Hypothalamus (tissue), 51 donors: Measurements from ENCODE around the gene APMAP.

Experiments
- DNase-seq, 51 donors: peaks; one replicate each; lab custom pipeline; 2025; lab: John Stamatoyannopoulos, UW

APMAP gene

DNA sequence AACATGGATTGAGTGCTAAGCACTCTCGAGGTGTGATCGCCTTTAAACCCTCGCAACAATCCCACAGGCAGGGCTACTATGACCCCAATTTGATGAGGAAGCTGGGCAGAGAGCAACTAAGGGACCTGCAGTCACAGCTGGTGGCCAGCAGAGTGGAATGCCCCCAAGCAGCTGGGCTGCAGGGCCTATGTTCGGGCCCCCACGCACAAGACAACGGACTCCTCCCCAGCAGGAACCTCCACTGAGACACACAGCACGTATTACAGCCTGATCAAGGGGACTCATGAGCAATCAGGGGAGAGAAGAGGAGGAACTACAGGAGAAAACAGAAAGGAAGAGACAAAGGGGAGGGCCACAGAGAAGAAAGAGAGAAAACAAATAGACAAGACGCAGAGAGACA is 21.8 kb downstream of the APMAP start:
- DNase-seq = no peak

DNA sequence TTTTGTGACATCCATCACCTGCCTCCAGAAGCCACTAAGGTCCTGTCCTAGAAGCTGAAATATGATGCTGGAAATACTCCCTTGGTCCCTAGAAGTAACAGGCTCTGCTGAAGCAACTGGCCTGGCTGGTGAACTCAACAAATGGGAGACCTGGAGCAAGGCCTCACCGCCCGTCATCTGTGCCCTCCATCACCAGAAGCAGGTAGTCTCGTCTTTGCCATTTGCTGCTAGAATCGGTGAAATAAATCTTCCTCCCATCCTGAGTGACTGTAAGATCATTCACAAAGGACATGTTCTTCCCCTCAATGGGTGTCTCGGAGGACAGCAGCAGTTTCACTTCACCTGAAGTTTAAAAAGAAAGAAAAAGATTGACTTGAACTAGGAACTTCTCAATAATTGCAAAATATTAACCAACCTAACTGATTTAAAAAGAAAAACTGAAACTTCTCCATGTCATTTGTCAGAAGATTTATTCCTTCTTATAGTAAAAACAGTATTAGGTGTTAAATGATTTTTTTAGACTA is 22.5 kb downstream of the APMAP start:
- DNase-seq = no peak

DNA sequence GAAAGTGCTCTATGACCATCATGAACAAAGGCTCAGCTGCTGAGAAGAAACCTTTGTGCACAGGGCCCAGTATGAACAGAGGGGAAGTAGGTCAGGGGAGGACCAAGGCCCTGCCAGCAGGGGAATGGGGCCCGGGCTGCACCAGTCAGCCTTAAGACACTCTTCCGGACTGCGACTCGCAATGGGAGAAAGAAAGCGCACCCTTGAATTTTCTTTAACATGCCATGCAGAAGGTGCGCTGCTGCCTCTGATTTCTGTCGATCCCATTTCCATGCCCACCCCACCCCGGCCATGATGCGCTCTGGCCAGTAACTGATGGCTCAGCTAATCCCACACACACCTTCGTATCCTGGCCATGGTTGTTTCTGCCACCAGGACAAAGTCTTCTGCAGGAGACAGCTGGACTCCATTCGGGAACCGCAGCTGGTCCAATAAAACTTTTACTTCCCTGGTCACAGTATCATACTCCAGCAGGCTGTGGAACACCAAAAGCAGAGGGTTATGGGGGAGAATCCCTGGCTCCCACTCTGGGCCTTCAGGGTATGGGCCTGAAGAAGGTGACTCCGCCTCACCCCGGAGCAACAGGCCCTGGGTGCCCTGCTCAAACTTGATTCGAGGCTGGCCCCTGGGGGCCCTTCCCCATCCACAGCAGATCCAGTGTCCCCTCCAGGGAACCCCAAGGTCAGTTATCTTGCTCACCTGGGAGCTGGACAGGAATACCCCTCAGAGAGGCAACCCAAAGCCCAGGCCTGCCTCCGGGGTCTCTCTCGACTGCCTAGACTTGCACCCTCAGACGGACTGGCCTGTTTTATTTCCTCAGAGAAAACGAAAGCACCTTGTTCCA is 23.1 kb downstream of the APMAP start:
- DNase-seq = no peak

DNA sequence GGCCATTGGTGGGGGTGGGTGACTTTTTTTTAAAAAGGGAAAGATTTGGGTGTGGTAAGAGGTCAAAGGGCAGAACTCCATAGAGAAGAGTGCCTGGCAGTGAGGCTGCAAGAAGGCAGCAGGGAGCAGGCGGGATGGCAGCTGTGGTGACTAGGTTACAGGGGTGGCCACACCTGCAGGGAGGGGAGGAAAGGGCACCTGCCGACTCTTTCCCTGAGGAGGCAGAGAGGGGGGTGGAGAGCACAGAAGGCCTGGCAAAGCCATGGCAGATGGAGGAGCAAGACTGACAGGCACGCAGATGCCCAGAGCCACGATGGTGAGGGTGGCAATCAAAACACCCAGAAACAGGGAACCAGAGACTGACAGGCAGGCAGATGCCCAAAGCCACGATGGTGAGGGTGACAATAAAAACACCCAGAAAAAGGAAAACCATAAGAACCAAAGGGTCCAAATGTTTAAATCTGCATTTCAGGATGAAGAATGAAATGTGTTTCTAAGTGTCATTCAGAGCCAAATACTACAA is 24.2 kb downstream of the APMAP start:
- DNase-seq = no peak

DNA sequence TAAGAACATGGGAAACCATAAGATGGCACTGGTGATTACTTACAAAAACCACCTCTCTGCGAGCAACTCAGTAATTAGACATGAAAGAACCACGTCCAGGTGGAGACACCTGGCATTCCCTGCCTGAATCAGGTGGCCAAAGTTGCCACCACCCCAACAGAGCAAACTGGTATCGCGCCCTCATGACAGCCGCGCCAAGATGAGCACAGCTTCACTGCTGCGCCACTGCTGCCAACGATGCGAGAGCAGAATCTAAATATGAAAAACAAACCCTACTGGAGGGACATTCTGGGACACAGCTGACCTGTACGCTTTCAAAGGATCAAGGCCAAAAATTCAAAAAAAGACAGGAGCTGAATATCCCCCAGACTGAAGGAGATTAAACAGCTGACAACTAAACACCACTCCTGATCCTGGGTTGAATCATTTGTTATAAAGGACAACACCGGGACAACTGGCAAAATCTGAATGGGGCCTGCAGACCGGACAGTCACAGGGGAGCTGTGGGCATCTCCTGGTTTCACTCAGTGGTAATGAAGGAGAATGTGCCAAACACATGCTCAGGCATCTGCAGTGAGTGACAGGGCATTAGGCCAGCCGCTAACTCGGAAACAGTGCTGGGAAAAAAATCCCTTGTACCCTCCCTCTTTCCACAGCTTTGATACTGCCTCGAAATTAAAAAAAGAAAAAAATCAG is 26.1 kb downstream of the APMAP start:
- no peak for DNase-seq

DNA sequence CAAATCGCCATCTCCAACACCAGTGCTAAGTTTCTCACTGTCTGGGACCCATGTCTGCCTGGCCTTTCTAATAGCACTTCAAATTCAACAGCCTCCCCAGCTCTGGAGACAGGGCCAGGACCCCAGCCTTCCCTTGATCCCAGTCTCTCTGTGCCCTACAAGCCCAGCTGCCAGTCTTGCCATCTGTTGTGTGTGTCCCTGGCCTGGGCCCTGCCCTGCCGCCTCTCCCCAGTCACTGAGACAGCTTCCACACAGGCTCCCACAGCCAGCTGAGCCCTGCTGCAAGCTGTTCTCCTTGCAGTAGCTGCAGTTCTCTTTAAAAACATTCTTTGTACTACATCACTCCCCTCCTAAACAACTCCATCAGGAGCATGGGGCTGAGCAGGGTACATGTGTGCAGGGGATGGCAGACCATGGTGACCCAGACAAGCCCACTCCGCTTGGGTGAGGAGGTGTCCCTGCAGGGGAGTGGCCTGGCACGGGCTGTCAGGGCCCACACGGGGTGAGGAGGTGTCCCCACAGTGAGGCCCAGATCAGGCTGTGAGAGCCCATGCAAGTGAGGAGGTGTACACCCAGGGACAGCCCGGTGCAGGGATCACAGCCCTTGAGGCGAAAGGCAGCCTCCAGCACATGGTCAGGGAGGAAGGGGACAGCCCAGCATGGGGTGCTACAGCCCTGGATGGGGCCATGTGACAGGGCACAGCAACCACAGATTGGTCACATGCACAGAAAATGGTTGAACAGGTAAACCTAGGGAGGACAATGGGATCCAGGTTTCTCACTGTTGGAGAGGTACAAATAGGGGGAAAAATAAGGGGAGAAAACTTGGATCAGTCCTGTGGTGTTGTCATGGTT is 27.3 kb downstream of the APMAP start:
- no peak for DNase-seq

DNA sequence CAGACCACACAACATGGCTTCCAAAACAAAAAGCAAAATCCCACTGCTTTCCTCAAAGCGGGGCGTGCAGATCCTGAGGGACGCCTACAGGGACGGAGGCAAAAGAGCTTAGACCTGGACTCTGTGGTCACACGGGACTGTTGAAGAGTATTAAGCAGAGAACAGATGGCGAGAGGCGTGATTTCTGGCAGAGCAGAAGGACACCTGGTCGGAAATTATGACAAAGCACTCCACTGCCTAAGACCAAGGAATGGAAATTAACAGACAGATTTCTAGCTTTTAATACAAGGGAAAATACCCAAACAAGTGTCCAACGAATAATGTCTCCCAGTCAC is 28.1 kb downstream of the APMAP start:
- DNase-seq = no peak

DNA sequence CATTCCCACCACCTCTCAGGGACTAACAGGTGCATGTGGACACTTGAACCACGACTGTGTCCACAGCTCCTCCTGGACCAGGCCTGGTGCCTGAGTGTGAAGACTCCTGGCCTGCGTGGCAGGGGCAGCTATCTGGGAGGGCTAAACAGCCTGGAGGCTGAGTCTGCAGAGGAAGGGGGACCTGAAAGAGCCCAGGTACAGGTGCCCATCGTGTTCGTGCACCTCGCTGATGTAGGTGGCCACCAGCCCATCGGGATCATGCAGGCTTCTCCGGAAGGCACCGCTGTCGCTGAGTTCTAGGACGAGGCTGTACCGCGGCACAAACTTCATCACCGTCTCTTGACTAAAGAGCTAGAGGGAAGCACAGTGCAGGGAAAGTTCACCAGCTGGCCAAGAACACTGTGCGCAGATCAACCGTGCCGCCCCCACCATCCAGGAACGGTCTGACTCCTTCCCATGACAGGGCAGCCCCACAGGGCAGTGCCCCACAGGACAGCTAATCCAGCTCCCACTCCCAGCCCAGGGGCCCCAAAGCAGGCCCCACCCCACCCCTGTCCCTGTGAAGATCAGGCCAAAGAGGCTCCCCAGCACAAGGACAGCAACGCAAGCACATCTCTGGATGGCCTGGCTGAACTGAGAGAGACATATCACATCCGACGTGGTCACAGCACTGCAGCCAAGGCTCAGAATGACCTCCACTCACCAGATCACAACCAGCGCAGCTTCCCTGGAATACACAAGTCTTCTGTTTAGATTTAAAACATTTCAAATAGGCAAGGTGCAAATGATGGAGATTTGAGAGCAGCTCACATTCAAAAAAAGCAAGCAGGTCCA is 28.7 kb downstream of the APMAP start:
- DNase-seq = no peak

DNA sequence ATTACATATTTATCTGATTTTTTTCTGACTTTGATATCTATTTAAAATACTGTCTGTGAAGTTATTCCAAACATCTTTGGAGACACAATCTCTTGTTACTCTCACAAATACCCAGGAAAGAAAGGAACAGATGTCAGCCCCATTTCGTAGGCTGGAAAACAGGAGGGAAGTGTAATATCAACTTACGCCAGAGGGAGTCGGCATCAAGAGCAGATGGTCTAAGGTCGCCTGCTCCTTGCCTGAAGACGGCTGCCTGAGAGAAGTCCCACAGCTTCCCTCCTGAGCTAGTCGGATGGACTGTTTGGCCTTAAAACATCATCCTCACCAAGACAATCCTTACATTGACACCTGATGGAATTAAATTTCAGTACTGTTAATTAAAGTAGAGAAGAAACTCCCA is 30.0 kb downstream of the APMAP start:
- no peak for DNase-seq

DNA sequence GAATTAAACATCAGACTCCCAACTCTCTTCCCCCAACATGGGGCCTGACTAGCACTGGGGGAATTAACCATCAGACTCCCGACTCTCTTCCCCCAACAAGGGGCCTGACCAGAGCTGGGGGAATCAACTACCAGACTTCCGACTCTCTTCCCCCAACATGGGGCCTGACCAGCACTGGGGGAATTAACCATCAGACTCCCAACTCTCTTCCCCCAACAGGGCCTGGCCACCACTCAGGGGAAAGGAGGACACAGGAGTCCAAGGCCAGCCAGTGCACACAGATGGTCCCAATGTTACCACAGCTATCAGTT is 30.4 kb downstream of the APMAP start:
- DNase-seq = no peak

DNA sequence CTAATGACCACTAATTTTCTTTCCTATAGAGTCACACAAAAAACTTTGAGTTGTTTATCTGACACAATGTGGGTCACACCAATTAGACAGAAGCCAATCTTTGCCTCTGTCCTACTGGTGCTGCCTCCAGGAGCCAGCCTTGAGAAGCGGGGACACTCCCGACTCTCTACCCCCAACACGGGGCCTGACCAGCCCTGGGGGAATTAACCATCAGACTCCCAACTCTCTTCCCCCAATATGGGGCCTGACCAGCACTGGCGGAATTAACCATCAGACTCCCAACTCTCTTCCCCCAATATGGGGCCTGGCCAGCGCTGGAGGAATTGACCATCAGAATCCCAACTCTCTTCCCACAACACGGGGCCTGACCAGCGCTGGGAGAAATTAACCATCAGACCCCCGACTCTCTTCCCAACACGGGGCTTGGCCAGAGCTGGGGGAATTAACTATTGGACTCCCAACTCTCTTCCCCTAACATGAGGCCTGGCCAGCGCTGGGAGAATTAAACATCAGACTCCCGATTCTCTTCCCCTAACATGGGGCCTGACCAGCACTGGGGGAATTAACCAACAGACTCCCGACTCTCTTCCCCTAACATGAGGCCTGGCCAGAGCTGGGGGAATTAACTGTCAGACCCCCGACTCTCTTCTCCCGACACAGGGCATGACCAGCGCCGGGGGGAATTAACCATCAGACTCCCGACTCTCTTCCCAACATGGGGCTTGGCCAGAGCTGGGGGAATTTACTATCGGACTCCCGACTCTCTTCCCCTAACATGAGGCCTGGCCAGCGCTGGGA is 31.0 kb downstream of the APMAP start:
- DNase-seq = no peak

DNA sequence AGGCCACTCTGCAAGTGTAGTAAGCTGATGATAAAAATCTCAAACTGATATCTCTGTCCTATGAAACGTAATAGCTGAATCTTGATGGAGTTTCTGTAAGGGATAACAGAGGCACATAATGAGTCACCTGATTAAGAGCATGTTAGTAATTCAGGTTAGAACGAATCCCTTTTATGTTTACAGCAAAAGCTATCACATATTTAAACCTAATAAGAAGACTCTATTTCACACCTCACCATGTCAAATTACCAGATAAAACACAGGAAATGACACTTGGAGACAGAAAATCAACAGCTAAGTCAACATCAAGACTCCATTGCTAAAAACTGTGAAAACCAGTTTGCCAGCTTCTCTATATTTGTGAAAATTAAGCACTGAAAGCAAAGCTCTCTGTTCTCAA is 31.7 kb downstream of the APMAP start:
- DNase-seq = no peak

DNA sequence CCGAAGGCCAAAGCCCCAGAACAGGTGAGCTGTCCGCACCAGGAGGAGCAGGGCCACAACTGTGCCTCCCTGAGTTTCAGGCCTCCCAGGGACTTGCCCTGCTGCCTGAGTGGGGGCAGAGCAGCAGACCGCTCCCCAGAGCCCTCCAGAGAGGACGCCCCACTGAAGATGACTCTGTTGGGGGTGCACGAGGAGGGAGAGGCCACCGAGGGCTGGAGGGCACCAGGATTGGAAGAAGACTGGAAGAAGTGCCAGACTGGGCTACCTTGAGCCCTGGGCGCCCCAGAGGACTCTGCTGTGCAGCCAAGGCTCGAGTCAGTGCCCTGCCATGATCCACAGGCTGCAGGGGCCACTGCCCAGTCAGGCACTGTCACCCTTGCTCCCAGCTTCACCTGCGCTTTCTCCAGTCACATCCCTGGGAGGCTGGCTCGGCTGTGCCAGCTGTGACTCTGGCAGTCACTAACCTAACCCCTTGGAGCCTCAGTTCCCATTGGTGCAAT is 32.2 kb downstream of the APMAP start:
- no peak for DNase-seq

DNA sequence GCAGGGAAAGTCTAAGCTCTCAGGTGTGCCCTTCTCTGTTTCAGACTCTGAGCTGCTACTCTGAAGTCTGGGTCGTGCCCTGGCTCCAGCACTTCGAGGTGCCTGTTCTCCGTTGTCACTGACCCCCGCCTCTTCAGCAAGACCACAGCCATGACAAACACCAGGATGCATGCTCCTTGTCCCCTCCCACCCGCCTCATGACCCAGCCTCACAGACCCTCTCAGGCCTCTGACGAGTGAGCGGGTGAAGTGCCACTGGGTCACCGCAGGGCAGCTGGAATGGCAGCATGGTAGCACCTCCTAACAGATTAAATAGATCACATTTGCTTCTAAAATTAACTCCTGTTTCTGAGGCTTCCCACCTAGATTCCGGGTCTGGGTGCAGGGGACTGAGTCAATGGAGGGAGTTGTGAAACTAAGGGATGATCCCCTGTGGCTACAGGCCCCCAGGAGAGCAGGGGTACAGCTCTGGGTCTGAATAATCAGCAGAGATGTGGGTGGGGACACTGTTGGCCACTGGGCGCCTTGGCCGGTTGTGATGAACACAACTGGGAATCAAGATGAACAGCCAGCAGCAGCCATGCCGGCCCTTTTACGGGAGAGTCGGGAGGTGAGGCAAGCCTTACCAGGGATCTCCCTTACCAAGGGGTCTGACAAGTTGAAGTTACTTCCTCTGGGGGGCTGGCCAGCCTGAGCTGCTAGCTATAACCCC is 32.8 kb downstream of the APMAP start:
- no peak for DNase-seq

DNA sequence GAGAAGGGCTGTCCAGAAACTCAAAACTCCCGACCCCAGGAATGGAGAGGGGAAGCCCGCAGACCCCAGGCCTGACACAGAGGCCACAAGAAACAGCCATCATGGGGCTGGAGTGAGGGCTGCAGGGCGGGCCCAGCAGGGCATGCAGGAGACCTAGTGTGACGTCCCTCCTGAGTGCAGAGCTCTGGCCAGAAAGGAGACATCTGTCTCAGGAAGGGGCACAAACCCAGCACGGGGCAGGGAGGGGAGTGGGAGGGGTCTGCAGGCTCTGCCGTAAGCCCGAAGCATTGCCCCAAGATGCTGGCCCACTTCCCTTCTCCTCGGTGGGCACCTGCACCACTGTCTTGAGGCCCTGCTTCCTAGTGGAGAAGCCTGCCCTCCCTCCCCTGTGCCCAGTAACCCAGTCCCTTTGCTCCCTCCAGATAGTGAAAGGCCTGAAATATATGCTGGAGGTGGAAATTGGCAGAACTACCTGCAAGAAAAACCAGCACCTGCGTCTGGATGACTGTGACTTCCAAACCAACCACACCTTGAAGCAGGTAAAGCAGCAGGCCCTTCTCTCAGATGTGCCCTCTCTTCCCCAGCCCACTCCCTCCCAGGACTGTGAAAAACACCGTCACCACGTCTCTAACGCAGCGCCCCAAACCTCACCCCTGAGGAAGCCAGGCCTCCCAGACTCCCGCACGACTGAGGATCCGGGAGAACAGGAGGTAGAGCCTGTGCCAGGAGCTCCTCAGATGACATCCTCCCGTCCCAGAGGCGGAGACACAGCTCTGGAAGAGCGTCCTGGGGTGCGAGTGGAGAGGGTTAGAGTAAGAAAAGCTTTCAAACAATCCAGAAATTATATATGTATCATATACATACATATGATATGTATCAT is 33.8 kb downstream of the APMAP start:
- no peak for DNase-seq

DNA sequence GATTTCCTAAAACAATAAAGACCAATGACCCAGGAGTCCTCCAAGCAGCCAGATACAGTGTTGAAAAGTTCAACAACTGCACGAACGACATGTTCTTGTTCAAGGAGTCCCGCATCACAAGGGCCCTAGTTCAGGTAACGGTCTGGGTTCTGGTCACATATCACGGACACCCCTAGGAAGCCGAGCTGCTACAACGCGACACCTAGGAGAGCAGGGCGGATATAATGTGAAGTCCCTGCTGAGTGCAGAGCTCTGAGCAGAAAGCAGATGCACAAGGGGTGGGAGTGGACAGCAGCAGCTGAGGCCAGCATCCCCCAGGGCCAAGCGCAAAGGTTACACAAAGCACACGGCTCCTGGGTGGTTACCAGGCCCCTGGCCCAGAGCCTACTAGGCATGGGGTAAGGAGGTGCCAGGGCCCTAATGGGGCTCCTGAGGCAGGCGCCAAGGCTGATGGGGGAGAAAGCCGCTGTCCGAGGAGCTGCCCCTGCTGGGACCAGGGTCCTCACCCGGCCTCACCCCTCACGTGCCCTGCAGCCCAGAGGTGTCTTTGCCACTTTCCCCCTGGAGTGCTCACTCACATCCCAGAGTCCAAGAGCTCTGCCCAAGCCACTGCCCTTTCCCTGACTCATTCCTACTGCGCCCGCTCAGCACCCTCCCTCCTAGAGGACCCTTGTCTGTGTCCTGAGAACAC is 35.1 kb downstream of the APMAP start:
- no peak for DNase-seq
